HG03139 (cell line): ENCODE data around the gene BAHCC1.
"Not testable (repeated sequence)": the region's sequence is repeated elsewhere in the genome, so short reads cannot be mapped to it uniquely, and the experiment has no call there.

Experiments
- ATAC-seq: cut with Tn5 transposase; IDR thresholded peaks from one replicate; pipeline ENCODE4 v1.9.1; 2021; ENCODE audit not compliant: unreplicated experiment

Gene BAHCC1

GRCh38 chr17:81394921-81395599 is at the start of gene BAHCC1:
Gene BAHCC1, plus strand, starts transcription at chr17:81395457. Its CDS starts 4,283 bp downstream, at chr17:81399740.
- ATAC-seq: no peak

GRCh38 chr17:81346090-81346907 is 49.0 kb upstream of the BAHCC1 start:
- ATAC-seq: peak; percentile 70

- ATAC-seq: no peak
Observed at GRCh38 chr17:81346908-81347349, 48.3 kb upstream of the BAHCC1 start.

- no peak for ATAC-seq
Observed at GRCh38 chr17:81347437-81347836, 47.8 kb upstream of the BAHCC1 start.

- ATAC-seq: no peak
Observed at GRCh38 chr17:81348097-81349055, 46.9 kb upstream of the BAHCC1 start.

GRCh38 chr17:81349397-81350319 is 45.6 kb upstream of the BAHCC1 start:
- no peak for ATAC-seq

- no peak for ATAC-seq
Observed at GRCh38 chr17:81350320-81350890, 44.9 kb upstream of the BAHCC1 start.

- ATAC-seq: not testable (repeated sequence)
Observed at GRCh38 chr17:81351329-81352052, 43.8 kb upstream of the BAHCC1 start.

GRCh38 chr17:81352056-81352455 is 43.2 kb upstream of the BAHCC1 start:
- not testable (repeated sequence) for ATAC-seq

GRCh38 chr17:81354252-81354953 is 40.9 kb upstream of the BAHCC1 start:
- no peak for ATAC-seq

- ATAC-seq: no peak
Observed at GRCh38 chr17:81354954-81355347, 40.3 kb upstream of the BAHCC1 start.

GRCh38 chr17:81359218-81359617 is 36.0 kb upstream of the BAHCC1 start:
- no peak for ATAC-seq

GRCh38 chr17:81362001-81362400 is 33.3 kb upstream of the BAHCC1 start:
- ATAC-seq: not testable (repeated sequence)

GRCh38 chr17:81364278-81365147 is 30.7 kb upstream of the BAHCC1 start:
- no peak for ATAC-seq

- no peak for ATAC-seq
Observed at GRCh38 chr17:81365148-81365600, 30.1 kb upstream of the BAHCC1 start.

GRCh38 chr17:81365601-81366585 is 29.4 kb upstream of the BAHCC1 start:
- no peak for ATAC-seq
